ENCODE results near the gene ARID5B.

Gene ARID5B

GRCh38 chr10:61973169-61973568, 71.7 kb downstream of the ARID5B start:
- H3K27ac ChIP-seq (replicated peaks; ENCODE audit: low read length): no peak overlapping the region
- no peak overlapping the region for H3K4me3 ChIP-seq (ENCODE audit: low read length in 2 of 2)
- no peaks in the 10 kb centered on the region for H3K27me3 ChIP-seq (ENCODE audit: control insufficient read depth in 3 of 3, insufficient read depth in 3 of 3, low read depth in 1 of 3, low read length in 3 of 3)
- H4K8ac ChIP-seq (ENCODE audit: low read depth, low read length): no peak overlapping the region
- H2BK5ac ChIP-seq (ENCODE audit: low read length): no peak overlapping the region
- H3K4me1 ChIP-seq (ENCODE audit: control insufficient read depth in 2 of 2, insufficient read depth in 1 of 2, low read depth in 1 of 2, low read length in 2 of 2): no peaks in the 10 kb centered on the region
- H3K36me3 ChIP-seq (replicated peaks in 1 of 2; ENCODE audit: control insufficient read depth in 2 of 2, insufficient read depth in 2 of 2, low read length in 2 of 2): no peaks in the 10 kb centered on the region
- no peak for DNase-seq (ENCODE audit: low spot score)
- no peak overlapping the region for H4K91ac ChIP-seq (ENCODE audit: low read depth, low read length, poor library complexity)
- H3K9me3 ChIP-seq (replicated peaks in 1 of 2; ENCODE audit: control insufficient read depth in 2 of 2, insufficient read depth in 1 of 2, low read depth in 1 of 2, low read length in 2 of 2): no peaks in the 10 kb centered on the region
- no peaks in the 10 kb centered on the region for H3K79me1 ChIP-seq (ENCODE audit: low read depth, low read length)
- no peak overlapping the region for H3K4ac ChIP-seq (ENCODE audit: low read length)
- no CpG with 5 or more reads among the region's 2 CpGs for WGBS, 2 donors (ENCODE audit: extremely low coverage in 2 of 2, insufficient read length in 2 of 2, insufficient replicate concordance in 1 of 2)
- H3K14ac ChIP-seq (ENCODE audit: low read length): no peak overlapping the region
- no peak overlapping the region for H3K4me2 ChIP-seq (ENCODE audit: insufficient read depth, low read length, poor library complexity, severe bottlenecking)
- no peak overlapping the region for H3K18ac ChIP-seq (ENCODE audit: low read length)
- no peak overlapping the region for H2AK5ac ChIP-seq (ENCODE audit: low read depth, low read length)
- H2AFZ ChIP-seq (ENCODE audit: low read length): no peak overlapping the region
- H2BK12ac ChIP-seq (ENCODE audit: low read length): no peak overlapping the region
- no peak overlapping the region for H3K23ac ChIP-seq (ENCODE audit: low read depth, low read length, poor library complexity)
- no peak overlapping the region for H3K9ac ChIP-seq (ENCODE audit: low read depth, low read length, poor library complexity)
- H2BK15ac ChIP-seq (ENCODE audit: low read length): no peak overlapping the region
- no peak overlapping the region for H2BK120ac ChIP-seq (ENCODE audit: low read depth, low read length)

GRCh38 chr10:61973906-61974305, 72.4 kb downstream of the ARID5B start:
- no peak overlapping the region for H2AFZ ChIP-seq (ENCODE audit: low read length)
- H3K9ac ChIP-seq (ENCODE audit: low read depth, low read length, poor library complexity): no peak overlapping the region
- H3K27ac ChIP-seq (replicated peaks; ENCODE audit: low read length): no peak overlapping the region
- H2AK5ac ChIP-seq (ENCODE audit: low read depth, low read length): no peak overlapping the region
- H2BK15ac ChIP-seq (ENCODE audit: low read length): no peak overlapping the region
- H3K27me3 ChIP-seq (ENCODE audit: control insufficient read depth in 3 of 3, insufficient read depth in 3 of 3, low read depth in 1 of 3, low read length in 3 of 3): no peaks in the 10 kb centered on the region
- no peak overlapping the region for H3K23ac ChIP-seq (ENCODE audit: low read depth, low read length, poor library complexity)
- no peak overlapping the region for H3K18ac ChIP-seq (ENCODE audit: low read length)
- no peaks in the 10 kb centered on the region for H3K79me1 ChIP-seq (ENCODE audit: low read depth, low read length)
- no peak overlapping the region for H3K4ac ChIP-seq (ENCODE audit: low read length)
- no peaks in the 10 kb centered on the region for H3K36me3 ChIP-seq (replicated peaks in 1 of 2; ENCODE audit: control insufficient read depth in 2 of 2, insufficient read depth in 2 of 2, low read length in 2 of 2)
- no CpG with 5 or more reads among the region's 5 CpGs for WGBS, 2 donors (ENCODE audit: extremely low coverage in 2 of 2, insufficient read length in 2 of 2, insufficient replicate concordance in 1 of 2)
- H4K91ac ChIP-seq (ENCODE audit: low read depth, low read length, poor library complexity): no peak overlapping the region
- H3K4me1 ChIP-seq (ENCODE audit: control insufficient read depth in 2 of 2, insufficient read depth in 1 of 2, low read depth in 1 of 2, low read length in 2 of 2): no peaks in the 10 kb centered on the region
- no peak overlapping the region for H2BK12ac ChIP-seq (ENCODE audit: low read length)
- H4K8ac ChIP-seq (ENCODE audit: low read depth, low read length): no peak overlapping the region
- no peak for DNase-seq (ENCODE audit: low spot score)
- H3K14ac ChIP-seq (ENCODE audit: low read length): no peak overlapping the region
- H3K9me3 ChIP-seq (replicated peaks in 1 of 2; ENCODE audit: control insufficient read depth in 2 of 2, insufficient read depth in 1 of 2, low read depth in 1 of 2, low read length in 2 of 2): no peaks in the 10 kb centered on the region
- H2BK120ac ChIP-seq (ENCODE audit: low read depth, low read length): no peak overlapping the region
- no peak overlapping the region for H3K4me3 ChIP-seq (ENCODE audit: low read length in 2 of 2)
- H2BK5ac ChIP-seq (ENCODE audit: low read length): no peak overlapping the region
- H3K4me2 ChIP-seq (ENCODE audit: insufficient read depth, low read length, poor library complexity, severe bottlenecking): no peak overlapping the region

GRCh38 chr10:61974601-61975390, 73.3 kb downstream of the ARID5B start:
- no peaks in the 10 kb centered on the region for H3K36me3 ChIP-seq (replicated peaks in 1 of 2; ENCODE audit: control insufficient read depth in 2 of 2, insufficient read depth in 2 of 2, low read length in 2 of 2)
- no peak overlapping the region for H4K91ac ChIP-seq (ENCODE audit: low read depth, low read length, poor library complexity)
- no peak overlapping the region for H3K14ac ChIP-seq (ENCODE audit: low read length)
- H3K9me3 ChIP-seq (replicated peaks in 1 of 2; ENCODE audit: control insufficient read depth in 2 of 2, insufficient read depth in 1 of 2, low read depth in 1 of 2, low read length in 2 of 2): no peaks in the 10 kb centered on the region
- H3K79me1 ChIP-seq (ENCODE audit: low read depth, low read length): no peaks in the 10 kb centered on the region
- no peak overlapping the region for H3K27ac ChIP-seq (replicated peaks; ENCODE audit: low read length)
- H3K4me3 ChIP-seq (ENCODE audit: low read length in 2 of 2): no peak overlapping the region
- H3K4me2 ChIP-seq (ENCODE audit: insufficient read depth, low read length, poor library complexity, severe bottlenecking): no peak overlapping the region
- no peak overlapping the region for H2AK5ac ChIP-seq (ENCODE audit: low read depth, low read length)
- H3K4ac ChIP-seq (ENCODE audit: low read length): no peak overlapping the region
- H3K4me1 ChIP-seq (ENCODE audit: control insufficient read depth in 2 of 2, insufficient read depth in 1 of 2, low read depth in 1 of 2, low read length in 2 of 2): no peaks in the 10 kb centered on the region
- no peak overlapping the region for H2AFZ ChIP-seq (ENCODE audit: low read length)
- no peak overlapping the region for H2BK120ac ChIP-seq (ENCODE audit: low read depth, low read length)
- H2BK5ac ChIP-seq (ENCODE audit: low read length): no peak overlapping the region
- no peak overlapping the region for H2BK12ac ChIP-seq (ENCODE audit: low read length)
- no peak overlapping the region for H2BK15ac ChIP-seq (ENCODE audit: low read length)
- no peak overlapping the region for H3K9ac ChIP-seq (ENCODE audit: low read depth, low read length, poor library complexity)
- H3K23ac ChIP-seq (ENCODE audit: low read depth, low read length, poor library complexity): no peak overlapping the region
- H3K27me3 ChIP-seq (ENCODE audit: control insufficient read depth in 3 of 3, insufficient read depth in 3 of 3, low read depth in 1 of 3, low read length in 3 of 3): no peaks in the 10 kb centered on the region
- 100% methylated on average over 1 of the region's 8 CpGs; no CpG with 5 or more reads in 1 of the 2 donors for WGBS, 2 donors (ENCODE audit: extremely low coverage in 2 of 2, insufficient read length in 2 of 2, insufficient replicate concordance in 1 of 2)
- H3K18ac ChIP-seq (ENCODE audit: low read length): no peak overlapping the region
- H4K8ac ChIP-seq (ENCODE audit: low read depth, low read length): no peak overlapping the region
- DNase-seq (ENCODE audit: low spot score): no peak

- no peak overlapping the region for H2BK5ac ChIP-seq (ENCODE audit: low read length)
- H3K9ac ChIP-seq (ENCODE audit: low read depth, low read length, poor library complexity): no peak overlapping the region
- H3K4ac ChIP-seq (ENCODE audit: low read length): no peak overlapping the region
- H3K4me2 ChIP-seq (ENCODE audit: insufficient read depth, low read length, poor library complexity, severe bottlenecking): no peak overlapping the region
- no peak overlapping the region for H3K27ac ChIP-seq (replicated peaks; ENCODE audit: low read length)
- no peaks in the 10 kb centered on the region for H3K27me3 ChIP-seq (ENCODE audit: control insufficient read depth in 3 of 3, insufficient read depth in 3 of 3, low read depth in 1 of 3, low read length in 3 of 3)
- no peak for DNase-seq (ENCODE audit: low spot score)
- H3K79me1 ChIP-seq (ENCODE audit: low read depth, low read length): no peaks in the 10 kb centered on the region
- no peaks in the 10 kb centered on the region for H3K4me1 ChIP-seq (ENCODE audit: control insufficient read depth in 2 of 2, insufficient read depth in 1 of 2, low read depth in 1 of 2, low read length in 2 of 2)
- no peaks in the 10 kb centered on the region for H3K36me3 ChIP-seq (replicated peaks in 1 of 2; ENCODE audit: control insufficient read depth in 2 of 2, insufficient read depth in 2 of 2, low read length in 2 of 2)
- no peak overlapping the region for H3K18ac ChIP-seq (ENCODE audit: low read length)
- no peak overlapping the region for H3K23ac ChIP-seq (ENCODE audit: low read depth, low read length, poor library complexity)
- WGBS, 2 donors (ENCODE audit: extremely low coverage in 2 of 2, insufficient read length in 2 of 2, insufficient replicate concordance in 1 of 2): no CpG with 5 or more reads among the region's 2 CpGs
- no peak overlapping the region for H4K91ac ChIP-seq (ENCODE audit: low read depth, low read length, poor library complexity)
- no peak overlapping the region for H2AFZ ChIP-seq (ENCODE audit: low read length)
- H3K14ac ChIP-seq (ENCODE audit: low read length): no peak overlapping the region
- no peak overlapping the region for H2BK120ac ChIP-seq (ENCODE audit: low read depth, low read length)
- no peaks in the 10 kb centered on the region for H3K9me3 ChIP-seq (replicated peaks in 1 of 2; ENCODE audit: control insufficient read depth in 2 of 2, insufficient read depth in 1 of 2, low read depth in 1 of 2, low read length in 2 of 2)
- H4K8ac ChIP-seq (ENCODE audit: low read depth, low read length): no peak overlapping the region
- H2AK5ac ChIP-seq (ENCODE audit: low read depth, low read length): no peak overlapping the region
- H2BK15ac ChIP-seq (ENCODE audit: low read length): no peak overlapping the region
- H3K4me3 ChIP-seq (ENCODE audit: low read length in 2 of 2): no peak overlapping the region
- no peak overlapping the region for H2BK12ac ChIP-seq (ENCODE audit: low read length)
Measured at GRCh38 chr10:61975391-61975932, 74.0 kb downstream of the ARID5B start.
